ENCODE data around the gene MCFD2.

The MCFD2 gene

GRCh38 chr2:46893269-46893939 is 22.2 kb downstream of the MCFD2 start:
- TF ChIP-seq, protein P1, sequence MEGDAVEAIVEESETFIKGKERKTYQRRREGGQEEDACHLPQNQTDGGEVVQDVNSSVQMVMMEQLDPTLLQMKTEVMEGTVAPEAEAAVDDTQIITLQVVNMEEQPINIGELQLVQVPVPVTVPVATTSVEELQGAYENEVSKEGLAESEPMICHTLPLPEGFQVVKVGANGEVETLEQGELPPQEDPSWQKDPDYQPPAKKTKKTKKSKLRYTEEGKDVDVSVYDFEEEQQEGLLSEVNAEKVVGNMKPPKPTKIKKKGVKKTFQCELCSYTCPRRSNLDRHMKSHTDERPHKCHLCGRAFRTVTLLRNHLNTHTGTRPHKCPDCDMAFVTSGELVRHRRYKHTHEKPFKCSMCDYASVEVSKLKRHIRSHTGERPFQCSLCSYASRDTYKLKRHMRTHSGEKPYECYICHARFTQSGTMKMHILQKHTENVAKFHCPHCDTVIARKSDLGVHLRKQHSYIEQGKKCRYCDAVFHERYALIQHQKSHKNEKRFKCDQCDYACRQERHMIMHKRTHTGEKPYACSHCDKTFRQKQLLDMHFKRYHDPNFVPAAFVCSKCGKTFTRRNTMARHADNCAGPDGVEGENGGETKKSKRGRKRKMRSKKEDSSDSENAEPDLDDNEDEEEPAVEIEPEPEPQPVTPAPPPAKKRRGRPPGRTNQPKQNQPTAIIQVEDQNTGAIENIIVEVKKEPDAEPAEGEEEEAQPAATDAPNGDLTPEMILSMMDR (IDR thresholded peaks at IDR 0.05; ENCODE audit: low read depth, low read length): no peak
- TF ChIP-seq MAX (IDR thresholded peaks at IDR 0.05; ENCODE audit: low read depth, low read length): no peak
- TF ChIP-seq POLR2A (IDR thresholded peaks at IDR 0.05; ENCODE audit: extremely low read depth, insufficient read length): no peak
- TF ChIP-seq MYC (IDR thresholded peaks at IDR 0.05; ENCODE audit: low read depth, low read length): no peak
- no peak for DNase-seq (ENCODE audit: low read depth)
- no peak overlapping the region for H3K4me3 ChIP-seq (ENCODE audit: low read depth, low read length)

GRCh38 chr2:46891956-46892553 is 23.6 kb downstream of the MCFD2 start:
- no peak overlapping the region for H3K4me3 ChIP-seq (ENCODE audit: low read depth, low read length)
- TF ChIP-seq, protein P1 (IDR thresholded peaks at IDR 0.05; ENCODE audit: low read depth, low read length): no peak
- no peak for TF ChIP-seq MYC (IDR thresholded peaks at IDR 0.05; ENCODE audit: low read depth, low read length)
- no peak for TF ChIP-seq POLR2A (IDR thresholded peaks at IDR 0.05; ENCODE audit: extremely low read depth, insufficient read length)
- no peak for TF ChIP-seq MAX (IDR thresholded peaks at IDR 0.05; ENCODE audit: low read depth, low read length)
- DNase-seq (ENCODE audit: low read depth): no peak

- no peak for TF ChIP-seq MYC (IDR thresholded peaks at IDR 0.05; ENCODE audit: low read depth, low read length)
- no peak for TF ChIP-seq POLR2A (IDR thresholded peaks at IDR 0.05; ENCODE audit: extremely low read depth, insufficient read length)
- TF ChIP-seq MAX (IDR thresholded peaks at IDR 0.05; ENCODE audit: low read depth, low read length): no peak
- TF ChIP-seq, protein P1 (IDR thresholded peaks at IDR 0.05; ENCODE audit: low read depth, low read length): no peak
- DNase-seq (ENCODE audit: low read depth): no peak
- no peak overlapping the region for H3K4me3 ChIP-seq (ENCODE audit: low read depth, low read length)
These were observed 27.1 kb downstream of the MCFD2 start for GRCh38 chr2:46888421-46888952.

- no peak for TF ChIP-seq POLR2A (IDR thresholded peaks at IDR 0.05; ENCODE audit: extremely low read depth, insufficient read length)
- TF ChIP-seq MAX (IDR thresholded peaks at IDR 0.05; ENCODE audit: low read depth, low read length): no peak
- no peak for TF ChIP-seq MYC (IDR thresholded peaks at IDR 0.05; ENCODE audit: low read depth, low read length)
- TF ChIP-seq, protein P1 (IDR thresholded peaks at IDR 0.05; ENCODE audit: low read depth, low read length): no peak
- DNase-seq (ENCODE audit: low read depth): no peak
- no peak overlapping the region for H3K4me3 ChIP-seq (ENCODE audit: low read depth, low read length)
These were observed 28.3 kb downstream of the MCFD2 start for GRCh38 chr2:46887028-46887885.

GRCh38 chr2:46886268-46887027 is 29.2 kb downstream of the MCFD2 start:
- no peak for DNase-seq (ENCODE audit: low read depth)
- no peak overlapping the region for H3K4me3 ChIP-seq (ENCODE audit: low read depth, low read length)
- no peak for TF ChIP-seq MYC (IDR thresholded peaks at IDR 0.05; ENCODE audit: low read depth, low read length)

Data from NB4 (cell line).